Measurements from ENCODE around the gene EMC8. TPM values are rescaled to one million over a fixed set of nuclear protein-coding genes. Genes with fewer than 3 reads are reported as not detected.

EMC8 gene
- total RNA-seq, 1 donor from 2014 or later = 22.5 TPM

- H3K27ac ChIP-seq (replicated peaks) = no peak overlapping the region
- DNase-seq = no peak
- peaks cover 50% of the 10 kb centered on the region for H3K36me3 ChIP-seq
- no peak for TF ChIP-seq CTCF (IDR thresholded peaks at IDR 0.05; ENCODE audit: borderline replicate concordance)
- H3K27me3 ChIP-seq (ENCODE audit: low read depth) = peaks cover 10% of the 10 kb centered on the region
- intact Hi-C loops (cut with micrococcal nuclease) = no loop called here
- peaks cover 26% of the 10 kb centered on the region for H3K4me1 ChIP-seq
- no peak overlapping the region for H3K4me3 ChIP-seq
- no peaks in the 10 kb centered on the region for H3K9me3 ChIP-seq (replicated peaks)
Measured at GRCh38 chr16:85806539-85806938, 7.2 kb upstream of the EMC8 start.

- DNase-seq = no peak
- no peak overlapping the region for H3K4me3 ChIP-seq
- no peak for TF ChIP-seq CTCF (IDR thresholded peaks at IDR 0.05; ENCODE audit: borderline replicate concordance)
- peaks cover 36% of the 10 kb centered on the region for H3K4me1 ChIP-seq
- H3K9me3 ChIP-seq (replicated peaks) = no peaks in the 10 kb centered on the region
- peaks cover 55% of the 10 kb centered on the region for H3K36me3 ChIP-seq
- H3K27ac ChIP-seq (replicated peaks) = no peak overlapping the region
- H3K27me3 ChIP-seq (ENCODE audit: low read depth) = no peaks in the 10 kb centered on the region
- intact Hi-C loops (cut with micrococcal nuclease) = no loop called here
Measured at GRCh38 chr16:85805442-85806045, 6.2 kb upstream of the EMC8 start.

- TF ChIP-seq CTCF (IDR thresholded peaks at IDR 0.05; ENCODE audit: borderline replicate concordance) = no peak
- Histone ChIP-seq H3K4me3 (no peak overlapping the region), H3K36me3 (peaks cover 55% of the 10 kb centered on the region), H3K9me3 (replicated peaks) (no peaks in the 10 kb centered on the region), H3K27ac (replicated peaks) (no peak overlapping the region), H3K27me3 (ENCODE audit: low read depth) (no peaks in the 10 kb centered on the region), H3K4me1 (peaks cover 54% of the 10 kb centered on the region)
- DNase-seq = no peak
- intact Hi-C loops (cut with micrococcal nuclease) = no loop called here
Measured at GRCh38 chr16:85803570-85803969, 4.2 kb upstream of the EMC8 start.

- Histone ChIP-seq H3K27me3 (ENCODE audit: low read depth) (no peaks in the 10 kb centered on the region), H3K9me3 (replicated peaks) (no peaks in the 10 kb centered on the region), H3K4me3 (peak overlapping the region; percentile 80), H3K4me1 (peaks cover 71% of the 10 kb centered on the region), H3K36me3 (peaks cover 59% of the 10 kb centered on the region), H3K27ac (replicated peaks) (peak overlapping the region; percentile 98)
- no peak for DNase-seq
- no peak for TF ChIP-seq CTCF (IDR thresholded peaks at IDR 0.05; ENCODE audit: borderline replicate concordance)
- intact Hi-C loops (cut with micrococcal nuclease) = no loop called here
Measured at GRCh38 chr16:85800321-85800669, 951 bp upstream of the EMC8 start.

- H3K36me3 ChIP-seq = peaks cover 54% of the 10 kb centered on the region
- no peak for TF ChIP-seq CTCF (IDR thresholded peaks at IDR 0.05; ENCODE audit: borderline replicate concordance)
- peaks cover 71% of the 10 kb centered on the region for H3K4me1 ChIP-seq
- intact Hi-C loops (cut with micrococcal nuclease) = no loop called here
- H3K4me3 ChIP-seq = peak overlapping the region; percentile 80
- H3K9me3 ChIP-seq (replicated peaks) = no peaks in the 10 kb centered on the region
- no peak for DNase-seq
- H3K27ac ChIP-seq (replicated peaks) = peak overlapping the region; percentile 98
- no peaks in the 10 kb centered on the region for H3K27me3 ChIP-seq (ENCODE audit: low read depth)
Measured at GRCh38 chr16:85798901-85799496, 345 bp downstream of the EMC8 start.
